Ramos (cell line): ENCODE measurements around the gene PLPP3.

ENCODE experiments used
- in situ Hi-C: fragments of 300-500 bp; cut with MboI; formaldehyde crosslinking; loops from one replicate; pipeline ENCODE4 v1.14.3; 2022; ENCODE audit warnings: low sequenced_read_pairs; ENCODE audit not compliant: unreplicated experiment

Gene PLPP3

GRCh38 chr1:56551691-56552090 lies 27.7 kb downstream of the PLPP3 start:
- in situ Hi-C loops: no loop called here

GRCh38 chr1:56550859-56551188 lies 28.5 kb downstream of the PLPP3 start:
- in situ Hi-C loops: no loop called here

- in situ Hi-C loops: no loop called here
Observed at GRCh38 chr1:56550138-56550858, 29.1 kb downstream of the PLPP3 start.

GRCh38 chr1:56548571-56548970 lies 30.8 kb downstream of the PLPP3 start:
- in situ Hi-C loops: no loop called here

GRCh38 chr1:56547977-56548376 lies 31.4 kb downstream of the PLPP3 start:
- in situ Hi-C loops: no loop called here

- in situ Hi-C loops: no loop called here
Observed at GRCh38 chr1:56547473-56547872, 31.9 kb downstream of the PLPP3 start.

- in situ Hi-C loops: no loop called here
Observed at GRCh38 chr1:56545711-56546110, 33.7 kb downstream of the PLPP3 start.

GRCh38 chr1:56543783-56544612 lies 35.4 kb downstream of the PLPP3 start:
- in situ Hi-C loops: no loop called here

- in situ Hi-C loops: no loop called here
Observed at GRCh38 chr1:56542651-56543050, 36.7 kb downstream of the PLPP3 start.

- in situ Hi-C loops: no loop called here
Observed at GRCh38 chr1:56541408-56541807, 38.0 kb downstream of the PLPP3 start.

GRCh38 chr1:56540467-56540866 lies 38.9 kb downstream of the PLPP3 start:
- in situ Hi-C loops: no loop called here

GRCh38 chr1:56539520-56539931 lies 39.8 kb downstream of the PLPP3 start:
- in situ Hi-C loops: no loop called here

GRCh38 chr1:56538532-56538931 lies 40.8 kb downstream of the PLPP3 start:
- in situ Hi-C loops: no loop called here

GRCh38 chr1:56537660-56538059 lies 41.7 kb downstream of the PLPP3 start:
- in situ Hi-C loops: no loop called here

GRCh38 chr1:56535939-56536338 lies 43.4 kb downstream of the PLPP3 start:
- in situ Hi-C loops: no loop called here

- in situ Hi-C loops: no loop called here
Observed at GRCh38 chr1:56535362-56535761, 44.0 kb downstream of the PLPP3 start.

GRCh38 chr1:56534130-56534651 lies 45.2 kb downstream of the PLPP3 start:
- in situ Hi-C loops: no loop called here

- in situ Hi-C loops: no loop called here
Observed at GRCh38 chr1:56533621-56534020, 45.7 kb downstream of the PLPP3 start.

GRCh38 chr1:56533197-56533596 lies 46.2 kb downstream of the PLPP3 start:
- in situ Hi-C loops: no loop called here

- in situ Hi-C loops: no loop called here
Observed at GRCh38 chr1:56532350-56532683, 47.0 kb downstream of the PLPP3 start.

GRCh38 chr1:56531624-56532349 lies 47.6 kb downstream of the PLPP3 start:
- in situ Hi-C loops: no loop called here
